Epithelial cell of proximal tubule (primary cell): ENCODE results near the gene EFHC1. TPM values are rescaled to one million over a fixed set of nuclear protein-coding genes. Genes with fewer than 3 reads are reported as not detected.

Experiments
- DNase-seq: peaks from one replicate; pipeline ENCODE4 v3.0.0-alpha.2; 2011; ENCODE audit warnings: low read depth
- H3K4me3 ChIP-seq: 2 replicates; pipeline ENCODE4 v1.5.1; 2011; ENCODE audit warnings: low read depth, mild to moderate bottlenecking, low read length
- total RNA-seq: library from RNA; depleted of rRNA; stranded (reverse); fragments of >200 nt; gene quantifications from 2 replicates; pipeline ENCODE4 v1.2.3, GENCODE V29; 2015
- TF ChIP-seq, protein P1 (sequence below): conservative IDR thresholded peaks from 2 replicates; pipeline ENCODE4 v1.5.1; 2012; ENCODE audit warnings: low read depth, mild to moderate bottlenecking, low read length

EFHC1 gene
- total RNA-seq, 1 donor from 2014 or later, result 20.2 TPM

DNA sequence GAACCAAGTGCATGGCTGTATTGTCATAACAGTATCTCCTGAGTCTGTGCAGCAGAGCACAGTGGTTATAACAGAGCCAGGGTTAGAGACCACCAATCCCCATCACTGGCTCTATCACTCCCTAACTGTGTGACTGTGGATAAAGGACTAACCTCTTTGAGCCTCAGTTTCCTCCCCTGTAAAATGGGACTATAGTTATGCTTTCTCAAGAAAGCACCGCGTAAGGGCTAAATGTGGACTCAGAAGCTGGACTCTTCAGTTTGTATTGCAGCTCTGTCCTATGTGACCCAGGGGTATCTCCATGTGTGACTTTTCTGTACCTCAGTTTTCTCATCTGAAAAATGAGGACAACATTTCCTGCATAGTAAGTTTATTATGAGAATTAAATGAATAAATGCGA lies 96.8 kb downstream of the EFHC1 start:
- no peak for DNase-seq
- TF ChIP-seq, protein P1, sequence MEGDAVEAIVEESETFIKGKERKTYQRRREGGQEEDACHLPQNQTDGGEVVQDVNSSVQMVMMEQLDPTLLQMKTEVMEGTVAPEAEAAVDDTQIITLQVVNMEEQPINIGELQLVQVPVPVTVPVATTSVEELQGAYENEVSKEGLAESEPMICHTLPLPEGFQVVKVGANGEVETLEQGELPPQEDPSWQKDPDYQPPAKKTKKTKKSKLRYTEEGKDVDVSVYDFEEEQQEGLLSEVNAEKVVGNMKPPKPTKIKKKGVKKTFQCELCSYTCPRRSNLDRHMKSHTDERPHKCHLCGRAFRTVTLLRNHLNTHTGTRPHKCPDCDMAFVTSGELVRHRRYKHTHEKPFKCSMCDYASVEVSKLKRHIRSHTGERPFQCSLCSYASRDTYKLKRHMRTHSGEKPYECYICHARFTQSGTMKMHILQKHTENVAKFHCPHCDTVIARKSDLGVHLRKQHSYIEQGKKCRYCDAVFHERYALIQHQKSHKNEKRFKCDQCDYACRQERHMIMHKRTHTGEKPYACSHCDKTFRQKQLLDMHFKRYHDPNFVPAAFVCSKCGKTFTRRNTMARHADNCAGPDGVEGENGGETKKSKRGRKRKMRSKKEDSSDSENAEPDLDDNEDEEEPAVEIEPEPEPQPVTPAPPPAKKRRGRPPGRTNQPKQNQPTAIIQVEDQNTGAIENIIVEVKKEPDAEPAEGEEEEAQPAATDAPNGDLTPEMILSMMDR, result no peak
- no peak overlapping the region for H3K4me3 ChIP-seq

DNA sequence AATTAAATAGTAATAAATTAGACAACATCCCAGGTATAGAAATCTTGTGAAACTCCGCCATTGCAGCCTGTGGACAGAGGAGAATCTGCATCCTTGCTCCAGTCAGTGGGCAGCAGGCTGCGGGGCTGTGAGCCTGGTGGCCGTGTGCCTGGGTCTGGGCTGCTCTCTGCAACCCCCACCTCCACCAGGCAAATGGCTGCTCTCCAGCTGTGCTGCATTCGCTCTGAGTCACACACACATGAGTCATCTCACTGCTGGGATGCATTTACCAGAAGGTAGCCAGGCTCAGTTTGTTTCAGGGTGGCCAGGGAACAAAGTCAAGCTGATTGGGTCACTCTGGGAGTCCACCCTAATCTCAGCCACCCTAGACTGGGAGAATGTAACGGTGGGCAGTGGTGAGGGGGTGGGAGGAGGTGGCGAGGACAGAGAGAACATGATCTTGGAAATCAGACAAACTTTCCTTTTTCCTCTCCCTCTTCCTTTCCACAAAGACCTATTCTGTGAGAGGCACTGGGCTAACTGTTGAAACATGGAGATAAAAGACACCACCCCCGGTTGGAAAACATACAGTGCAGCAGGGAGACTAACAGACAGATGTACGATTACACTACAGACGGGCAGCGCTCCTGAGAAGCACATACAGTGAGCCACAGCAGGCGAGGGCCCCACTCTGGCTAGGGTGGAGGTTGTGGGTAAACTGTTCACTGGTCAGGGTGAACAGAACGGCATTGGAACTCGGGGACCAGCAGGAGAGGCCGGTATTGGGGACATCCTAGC lies 97.5 kb downstream of the EFHC1 start:
- DNase-seq, result peak; percentile 56
- no peak overlapping the region for H3K4me3 ChIP-seq
- TF ChIP-seq, protein P1, result no peak

DNA sequence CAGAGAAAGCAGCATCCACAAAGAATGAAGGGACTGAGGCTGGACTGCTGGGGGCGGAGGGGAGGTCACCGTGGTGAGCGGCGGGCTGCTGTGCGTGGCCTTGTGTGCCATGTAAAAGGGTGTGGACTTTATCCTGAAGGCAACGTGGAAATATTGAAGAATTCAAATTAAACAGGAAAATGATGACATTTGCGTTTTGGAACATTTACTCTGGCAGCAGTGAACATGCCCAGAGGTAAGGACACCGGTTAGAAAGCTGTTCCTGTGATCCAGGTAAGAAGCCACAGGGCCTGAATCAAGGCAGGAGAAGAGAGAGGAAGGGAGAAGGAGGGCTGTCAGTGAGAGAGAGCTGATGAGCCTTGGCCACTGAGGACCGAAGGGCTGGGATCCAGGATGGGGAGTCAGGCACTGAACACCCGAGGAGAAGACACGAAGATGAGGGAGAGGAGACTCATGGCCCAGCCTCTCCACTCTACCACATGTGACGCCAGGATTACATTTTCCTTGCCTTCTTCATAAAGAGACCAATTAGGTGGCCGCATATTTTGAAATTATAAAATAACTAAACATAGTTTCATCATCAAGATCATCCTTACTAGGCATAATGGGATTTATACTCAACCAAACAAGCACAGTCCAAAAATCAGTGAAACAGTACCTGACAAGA lies 98.3 kb downstream of the EFHC1 start:
- H3K4me3 ChIP-seq, result no peak overlapping the region
- DNase-seq, result no peak
- TF ChIP-seq, protein P1, result no peak

DNA sequence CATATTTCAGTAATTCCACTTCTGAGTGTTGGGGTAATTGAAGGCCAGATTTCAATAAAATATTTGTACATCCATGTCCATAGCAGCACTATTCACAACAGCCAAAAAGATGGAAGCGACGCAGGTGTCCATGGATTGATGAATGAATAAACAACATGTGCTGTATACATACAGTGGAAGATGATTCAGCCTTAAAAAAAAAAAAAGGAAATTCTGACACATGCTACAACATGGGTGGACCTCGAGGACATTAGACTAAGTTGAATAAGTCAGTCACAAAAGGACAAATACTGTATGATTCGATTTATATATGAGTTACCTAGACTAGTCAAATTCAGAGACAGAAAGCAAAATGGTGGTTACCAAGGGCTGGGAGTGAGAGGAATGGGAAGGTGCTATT lies 99.5 kb downstream of the EFHC1 start:
- no peak overlapping the region for H3K4me3 ChIP-seq
- DNase-seq, result no peak
- TF ChIP-seq, protein P1, result no peak

DNA sequence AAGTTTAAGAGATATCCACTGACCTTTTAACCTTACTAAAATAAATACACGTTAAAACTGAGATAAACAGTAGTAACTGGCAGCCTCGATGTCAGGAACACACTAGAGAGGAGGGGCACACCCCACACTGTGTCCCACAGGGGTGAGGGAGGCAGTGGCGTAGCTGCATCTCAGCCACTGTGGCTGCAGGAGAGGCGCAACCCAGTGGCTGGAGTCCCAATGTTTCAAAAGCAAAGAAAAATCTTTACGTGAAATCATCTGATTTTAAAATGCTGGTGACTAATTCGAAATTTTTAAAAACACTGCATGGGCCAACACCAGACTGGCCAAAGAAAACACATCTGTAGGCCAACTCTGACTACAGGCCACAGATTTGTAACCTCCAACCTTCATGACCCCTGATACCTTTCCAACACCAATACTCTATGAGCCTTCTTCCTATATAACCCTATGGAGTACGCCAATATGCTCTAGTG lies 102.0 kb downstream of the EFHC1 start:
- no peak overlapping the region for H3K4me3 ChIP-seq
- TF ChIP-seq, protein P1, result no peak
- DNase-seq, result no peak

DNA sequence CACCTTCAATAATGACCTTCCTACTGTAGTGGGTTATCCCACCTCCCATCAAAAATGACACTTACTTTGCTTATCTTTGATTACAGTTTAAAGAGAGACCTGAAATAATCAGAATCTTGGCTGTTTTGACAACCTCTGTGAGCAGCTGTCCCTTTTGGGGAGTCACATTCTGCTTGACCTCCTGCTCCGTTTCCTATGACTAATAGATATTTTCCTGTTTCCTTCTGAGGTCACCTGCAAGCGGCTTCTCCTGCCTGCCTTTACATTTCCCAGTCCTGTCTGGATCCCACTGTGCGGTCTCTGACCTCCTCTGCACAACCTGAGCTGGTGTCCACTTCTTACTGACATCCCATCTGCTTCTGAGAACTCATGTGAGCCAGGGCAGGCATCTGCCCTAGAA lies 102.5 kb downstream of the EFHC1 start:
- H3K4me3 ChIP-seq, result no peak overlapping the region
- TF ChIP-seq, protein P1, result no peak
- DNase-seq, result no peak
